Thyroid gland (tissue), 4 donors: ENCODE measurements around the gene ACADVL.

Source experiments
- POLR2A ChIP-seq, 2 donors: fragments of 450-650 bp; IDR thresholded peaks; one replicate each; pipeline ENCODE4 v1.6.1; 2017; ENCODE audit warnings: antibody characterized with exemption in 2 of 2, mild to moderate bottlenecking in 2 of 2, moderate library complexity in 1 of 2
- TF ChIP-seq, protein P1 (sequence below), 6 experiments: fragments of 200-600 bp in 3 of 6; fragments of 450-650 bp in 3 of 6; sonication (generic) in 3 of 6; IDR thresholded peaks; one replicate each; pipeline ENCODE4 v1.5.1; 2016 to 2019; ENCODE audit warnings: antibody characterized with exemption in 6 of 6, mild to moderate bottlenecking in 2 of 6, inconsistent platforms in 1 of 6, moderate library complexity in 1 of 6

DNA sequence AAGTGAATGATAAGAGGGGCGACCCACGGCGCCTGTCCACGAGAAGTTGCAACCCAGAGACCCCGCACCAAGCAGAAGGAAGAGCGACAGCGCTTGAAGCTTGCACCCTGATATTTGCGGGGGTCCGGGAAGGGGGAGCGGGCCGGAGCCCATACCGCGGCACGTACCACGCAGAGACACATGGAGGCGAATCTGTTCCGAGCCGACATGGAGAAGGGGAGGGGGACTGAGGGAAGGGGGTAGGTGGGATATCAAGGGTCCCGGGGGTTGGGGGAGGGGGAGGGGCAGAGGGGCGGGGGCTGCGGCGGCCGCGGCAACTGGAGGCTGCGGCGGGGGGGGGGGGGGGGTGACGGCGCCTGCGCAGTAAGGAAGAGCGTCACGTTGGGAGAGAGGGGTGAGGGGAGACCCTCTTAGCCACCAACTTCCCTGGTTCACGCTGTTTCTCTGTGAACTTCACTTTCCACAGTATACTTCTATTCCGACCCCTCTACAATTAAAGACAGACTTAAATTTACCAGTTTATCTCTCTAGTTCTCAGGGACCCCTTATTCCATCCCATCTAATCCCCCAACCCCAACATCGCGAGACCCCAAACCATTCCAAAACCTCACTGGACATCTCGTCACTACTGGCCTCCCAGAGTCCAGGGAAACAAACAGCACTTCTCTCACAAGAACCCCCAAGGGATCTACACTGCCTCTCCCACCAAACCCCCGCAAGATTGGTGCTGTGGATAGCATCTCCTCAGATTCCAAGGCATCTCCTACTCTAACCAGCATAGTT lies 8.1 kb upstream of the ACADVL start:
- TF ChIP-seq, protein P1, sequence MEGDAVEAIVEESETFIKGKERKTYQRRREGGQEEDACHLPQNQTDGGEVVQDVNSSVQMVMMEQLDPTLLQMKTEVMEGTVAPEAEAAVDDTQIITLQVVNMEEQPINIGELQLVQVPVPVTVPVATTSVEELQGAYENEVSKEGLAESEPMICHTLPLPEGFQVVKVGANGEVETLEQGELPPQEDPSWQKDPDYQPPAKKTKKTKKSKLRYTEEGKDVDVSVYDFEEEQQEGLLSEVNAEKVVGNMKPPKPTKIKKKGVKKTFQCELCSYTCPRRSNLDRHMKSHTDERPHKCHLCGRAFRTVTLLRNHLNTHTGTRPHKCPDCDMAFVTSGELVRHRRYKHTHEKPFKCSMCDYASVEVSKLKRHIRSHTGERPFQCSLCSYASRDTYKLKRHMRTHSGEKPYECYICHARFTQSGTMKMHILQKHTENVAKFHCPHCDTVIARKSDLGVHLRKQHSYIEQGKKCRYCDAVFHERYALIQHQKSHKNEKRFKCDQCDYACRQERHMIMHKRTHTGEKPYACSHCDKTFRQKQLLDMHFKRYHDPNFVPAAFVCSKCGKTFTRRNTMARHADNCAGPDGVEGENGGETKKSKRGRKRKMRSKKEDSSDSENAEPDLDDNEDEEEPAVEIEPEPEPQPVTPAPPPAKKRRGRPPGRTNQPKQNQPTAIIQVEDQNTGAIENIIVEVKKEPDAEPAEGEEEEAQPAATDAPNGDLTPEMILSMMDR (IDR thresholded peaks at IDR 0.05): no peak
- TF ChIP-seq POLR2A (IDR thresholded peaks at IDR 0.05): no peak
